Astrocyte (in vitro differentiated cells and primary cell): ENCODE measurements around the gene ZNF552. TPM values are rescaled to one million over a fixed set of nuclear protein-coding genes. Genes with fewer than 3 reads are reported as not detected.

ENCODE experiments used
- DNase-seq: peaks from one replicate; pipeline ENCODE4 v3.0.0-alpha.2; 2010; ENCODE audit warnings: low read depth
- FAIRE-seq: peaks from 2 replicates; lab custom pipeline; 2011; peaks lifted over from hg19 to GRCh38; lab: Jason Lieb, UNC
- H2AFZ ChIP-seq: 2 replicates; pipeline ENCODE4 v1.6.0; 2012; ENCODE audit warnings: low read depth, low read length, inconsistent platforms
- H3K27ac ChIP-seq: 2 replicates; pipeline ENCODE4 v1.5.1; 2011; ENCODE audit warnings: low read depth, low read length, inconsistent platforms
- H3K27me3 ChIP-seq: 2 replicates; pipeline ENCODE4 v1.6.0; 2011; ENCODE audit warnings: low read length, inconsistent platforms; ENCODE audit not compliant: insufficient read depth
- H3K36me3 ChIP-seq: 2 replicates; pipeline ENCODE4 v1.5.1; 2011; ENCODE audit warnings: low read length, inconsistent platforms; ENCODE audit not compliant: insufficient read depth
- H3K4me1 ChIP-seq: 2 replicates; pipeline ENCODE4 v1.5.1; 2011; ENCODE audit warnings: low read length, inconsistent platforms; ENCODE audit not compliant: insufficient read depth
- H3K4me2 ChIP-seq: 2 replicates; pipeline ENCODE4 v1.6.0; 2012; ENCODE audit warnings: low read length, inconsistent platforms
- H3K4me3 ChIP-seq: 2 replicates; pipeline ENCODE4 v1.5.1; 2011; ENCODE audit warnings: low read depth, mild to moderate bottlenecking, low read length, inconsistent platforms; ENCODE audit not compliant: insufficient read depth
- H3K79me2 ChIP-seq: 2 replicates; pipeline ENCODE4 v1.6.0; 2012; ENCODE audit warnings: mild to moderate bottlenecking, low read length, inconsistent platforms; ENCODE audit not compliant: insufficient read depth
- H3K9ac ChIP-seq: 2 replicates; pipeline ENCODE4 v1.6.0; 2012; ENCODE audit warnings: mild to moderate bottlenecking, low read length, inconsistent platforms
- H3K9me3 ChIP-seq: 2 replicates; pipeline ENCODE4 v1.5.1; 2012; ENCODE audit warnings: low read depth, mild to moderate bottlenecking, low read length, inconsistent platforms; ENCODE audit not compliant: insufficient read depth
- H4K20me1 ChIP-seq: 2 replicates; pipeline ENCODE4 v1.6.0; 2012; ENCODE audit warnings: low read length, inconsistent platforms; ENCODE audit not compliant: insufficient read depth
- H3K27ac Mint-ChIP-seq: one replicate; pipeline ENCODE4 v1.8.0; 2021; ENCODE audit warnings: mild to moderate bottlenecking, mixed read lengths; ENCODE audit not compliant: unreplicated experiment
- H3K27me3 Mint-ChIP-seq: one replicate; pipeline ENCODE4 v1.8.0; 2021; ENCODE audit warnings: low read depth, mixed read lengths; ENCODE audit not compliant: unreplicated experiment
- H3K36me3 Mint-ChIP-seq: one replicate; pipeline ENCODE4 v1.8.0; 2021; ENCODE audit warnings: low read depth, mixed read lengths; ENCODE audit not compliant: unreplicated experiment
- H3K4me1 Mint-ChIP-seq: one replicate; pipeline ENCODE4 v1.8.0; 2021; ENCODE audit warnings: low read depth, mixed read lengths; ENCODE audit not compliant: unreplicated experiment
- H3K4me3 Mint-ChIP-seq: one replicate; pipeline ENCODE4 v1.8.0; 2021; ENCODE audit warnings: mild to moderate bottlenecking, moderate library complexity, mixed read lengths; ENCODE audit not compliant: unreplicated experiment
- H3K9me3 Mint-ChIP-seq: one replicate; pipeline ENCODE4 v1.8.0; 2021; ENCODE audit warnings: mild to moderate bottlenecking, mixed read lengths; ENCODE audit not compliant: unreplicated experiment
- CTCF ChIP-seq: IDR thresholded peaks from 2 replicates; pipeline ENCODE4 v1.5.1; 2011; ENCODE audit warnings: low read depth, mild to moderate bottlenecking, inconsistent platforms, low read length, moderate library complexity; ENCODE audit not compliant: insufficient read depth
- EZH2 ChIP-seq: IDR thresholded peaks from 2 replicates; pipeline ENCODE4 v1.6.1; 2012; ENCODE audit warnings: mild to moderate bottlenecking, low read length, inconsistent platforms; ENCODE audit not compliant: insufficient read depth
- total RNA-seq: library from RNA; stranded (reverse); gene quantifications from 2 replicates; pipeline ENCODE4 v1.2.1, GENCODE V29; 2021

The ZNF552 gene
- total RNA-seq, 1 donor from 2014 or later: 9.6 TPM

GRCh38 chr19:57786286-57786685 lies 28.4 kb downstream of the ZNF552 start:
- H3K36me3 Mint-ChIP-seq: peaks cover 35% of the 10 kb centered on the region
- H3K27me3 ChIP-seq: no peaks in the 10 kb centered on the region
- no peaks in the 10 kb centered on the region for H3K27me3 Mint-ChIP-seq
- no peaks in the 10 kb centered on the region for H3K4me1 ChIP-seq
- no peak overlapping the region for H3K4me3 Mint-ChIP-seq
- H3K36me3 ChIP-seq: peaks cover 3% of the 10 kb centered on the region
- no peak for FAIRE-seq
- no peak for TF ChIP-seq EZH2
- TF ChIP-seq CTCF: no peak
- peaks cover 15% of the 10 kb centered on the region for H3K9me3 ChIP-seq
- no peak overlapping the region for H2AFZ ChIP-seq
- no peak overlapping the region for H3K27ac ChIP-seq
- no peak overlapping the region for H3K9ac ChIP-seq
- no peak overlapping the region for H3K4me3 ChIP-seq
- DNase-seq: no peak
- H4K20me1 ChIP-seq: no peaks in the 10 kb centered on the region
- no peaks in the 10 kb centered on the region for H3K4me1 Mint-ChIP-seq
- H3K27ac Mint-ChIP-seq: no peak overlapping the region
- no peaks in the 10 kb centered on the region for H3K9me3 Mint-ChIP-seq
- no peak overlapping the region for H3K4me2 ChIP-seq
- H3K79me2 ChIP-seq: peaks cover 30% of the 10 kb centered on the region

- Histone ChIP-seq H3K79me2 (peaks cover 72% of the 10 kb centered on the region), H3K9me3 (peaks cover 49% of the 10 kb centered on the region), H3K4me3 (no peak overlapping the region), H4K20me1 (peaks cover 10% of the 10 kb centered on the region), H3K9ac (no peak overlapping the region), H3K4me2 (no peak overlapping the region), H3K36me3 (peaks cover 35% of the 10 kb centered on the region), H3K27me3 (no peaks in the 10 kb centered on the region), H3K27ac (no peak overlapping the region), H2AFZ (no peak overlapping the region), H3K4me1 (no peaks in the 10 kb centered on the region)
- no peaks in the 10 kb centered on the region for H3K4me1 Mint-ChIP-seq
- H3K4me3 Mint-ChIP-seq: no peak overlapping the region
- H3K27ac Mint-ChIP-seq: no peak overlapping the region
- no peaks in the 10 kb centered on the region for H3K27me3 Mint-ChIP-seq
- H3K9me3 Mint-ChIP-seq: peaks cover 13% of the 10 kb centered on the region
- H3K36me3 Mint-ChIP-seq: peaks cover 44% of the 10 kb centered on the region
- TF ChIP-seq CTCF (no peak), EZH2 (no peak)
- FAIRE-seq (no peak), DNase-seq (no peak)
These were observed 35.4 kb downstream of the ZNF552 start for GRCh38 chr19:57779220-57779845.

- H2AFZ ChIP-seq: no peak overlapping the region
- H3K79me2 ChIP-seq: peaks cover 78% of the 10 kb centered on the region
- no peaks in the 10 kb centered on the region for H3K27me3 ChIP-seq
- no peak for DNase-seq
- Mint-ChIP-seq H3K9me3 (peaks cover 13% of the 10 kb centered on the region), H3K27me3 (no peaks in the 10 kb centered on the region), H3K36me3 (peaks cover 48% of the 10 kb centered on the region), H3K4me1 (peaks cover 4% of the 10 kb centered on the region), H3K4me3 (no peak overlapping the region), H3K27ac (no peak overlapping the region)
- TF ChIP-seq EZH2 (no peak), CTCF (no peak)
- H3K9ac ChIP-seq: no peak overlapping the region
- peaks cover 49% of the 10 kb centered on the region for H3K9me3 ChIP-seq
- H4K20me1 ChIP-seq: peaks cover 13% of the 10 kb centered on the region
- peaks cover 35% of the 10 kb centered on the region for H3K36me3 ChIP-seq
- FAIRE-seq: no peak
- H3K4me2 ChIP-seq: no peak overlapping the region
- H3K27ac ChIP-seq: no peak overlapping the region
- H3K4me3 ChIP-seq: no peak overlapping the region
- H3K4me1 ChIP-seq: no peaks in the 10 kb centered on the region
These were observed 36.4 kb downstream of the ZNF552 start for GRCh38 chr19:57778336-57778735.
